ENCODE data around the gene NGF.

NGF gene

DNA sequence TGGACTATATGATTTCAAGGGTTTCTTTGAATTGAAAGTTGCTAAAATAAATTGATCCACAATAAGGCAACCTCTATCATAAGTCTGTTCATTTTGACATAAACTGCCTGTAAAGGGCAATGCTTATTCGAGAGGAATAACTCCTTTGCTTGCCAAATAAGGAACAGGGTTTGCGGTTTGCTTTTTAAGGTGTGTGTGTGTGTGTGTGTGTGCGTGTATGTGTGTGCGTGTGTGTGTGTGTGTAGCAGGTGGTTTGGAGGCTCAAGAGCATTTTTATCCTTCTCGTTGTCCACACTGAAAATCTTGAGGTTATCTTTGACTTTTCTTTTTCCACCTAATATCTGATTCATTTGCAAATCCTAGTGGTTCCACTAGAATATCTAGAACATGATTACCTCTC, 13.1 kb upstream of the NGF start:
- no peak overlapping the region for H3K4me3 ChIP-seq (replicated peaks; ENCODE audit: low read depth, low read length)
- no peak for DNase-seq (ENCODE audit: extremely low read depth, low read depth)
- TF ChIP-seq, protein P1, sequence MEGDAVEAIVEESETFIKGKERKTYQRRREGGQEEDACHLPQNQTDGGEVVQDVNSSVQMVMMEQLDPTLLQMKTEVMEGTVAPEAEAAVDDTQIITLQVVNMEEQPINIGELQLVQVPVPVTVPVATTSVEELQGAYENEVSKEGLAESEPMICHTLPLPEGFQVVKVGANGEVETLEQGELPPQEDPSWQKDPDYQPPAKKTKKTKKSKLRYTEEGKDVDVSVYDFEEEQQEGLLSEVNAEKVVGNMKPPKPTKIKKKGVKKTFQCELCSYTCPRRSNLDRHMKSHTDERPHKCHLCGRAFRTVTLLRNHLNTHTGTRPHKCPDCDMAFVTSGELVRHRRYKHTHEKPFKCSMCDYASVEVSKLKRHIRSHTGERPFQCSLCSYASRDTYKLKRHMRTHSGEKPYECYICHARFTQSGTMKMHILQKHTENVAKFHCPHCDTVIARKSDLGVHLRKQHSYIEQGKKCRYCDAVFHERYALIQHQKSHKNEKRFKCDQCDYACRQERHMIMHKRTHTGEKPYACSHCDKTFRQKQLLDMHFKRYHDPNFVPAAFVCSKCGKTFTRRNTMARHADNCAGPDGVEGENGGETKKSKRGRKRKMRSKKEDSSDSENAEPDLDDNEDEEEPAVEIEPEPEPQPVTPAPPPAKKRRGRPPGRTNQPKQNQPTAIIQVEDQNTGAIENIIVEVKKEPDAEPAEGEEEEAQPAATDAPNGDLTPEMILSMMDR (IDR thresholded peaks at IDR 0.05; ENCODE audit: low read depth, low read length, missing control alignments): no peak

DNA sequence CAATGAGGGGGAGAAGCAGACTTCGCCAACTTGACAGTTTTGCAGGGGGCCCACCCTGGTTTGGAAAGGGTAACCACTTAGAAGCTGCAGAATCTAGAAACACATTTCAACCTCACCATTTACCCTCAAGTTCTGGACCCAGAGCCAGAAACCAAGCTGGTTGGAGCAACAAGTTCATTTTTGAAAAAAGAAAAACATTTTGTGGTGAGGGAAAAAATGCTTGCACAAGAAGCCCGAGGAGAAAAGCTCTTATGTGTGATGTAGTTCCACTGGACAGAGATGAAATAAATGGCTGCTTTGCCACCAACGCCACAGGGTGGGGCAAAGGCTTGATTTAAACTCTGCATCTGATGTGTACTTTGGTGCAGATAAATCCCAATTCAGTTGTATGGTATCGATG, 10.6 kb upstream of the NGF start:
- no peak overlapping the region for H3K4me3 ChIP-seq (replicated peaks; ENCODE audit: low read depth, low read length)
- TF ChIP-seq, protein P1 (IDR thresholded peaks at IDR 0.05; ENCODE audit: low read depth, low read length, missing control alignments): no peak

DNA sequence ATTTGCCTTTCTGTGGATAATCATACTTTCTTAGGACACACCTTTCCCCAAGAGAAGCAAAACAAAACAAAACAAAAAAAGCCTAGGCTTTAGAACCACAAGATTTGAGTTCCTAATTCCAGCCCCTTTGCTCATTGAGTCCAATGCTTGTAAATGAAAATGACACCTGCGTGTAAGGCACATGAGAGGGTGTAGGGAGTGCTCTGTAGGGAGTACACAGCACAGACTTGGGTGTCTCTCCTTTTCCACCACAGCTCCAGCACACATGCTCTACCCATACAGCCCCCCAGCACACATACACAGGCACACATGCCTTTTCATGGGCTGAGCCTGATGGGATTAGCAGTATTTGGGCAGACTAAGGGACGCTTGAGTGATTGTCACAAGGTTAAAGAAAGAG, 9.2 kb upstream of the NGF start:
- no peak overlapping the region for H3K4me3 ChIP-seq (replicated peaks; ENCODE audit: low read depth, low read length)
- TF ChIP-seq, protein P1 (IDR thresholded peaks at IDR 0.05; ENCODE audit: low read depth, low read length, missing control alignments): no peak

More for the DNA sequence above, 10.6 kb upstream of the NGF start:
- DNase-seq (ENCODE audit: extremely low read depth, low read depth): no peak

DNA sequence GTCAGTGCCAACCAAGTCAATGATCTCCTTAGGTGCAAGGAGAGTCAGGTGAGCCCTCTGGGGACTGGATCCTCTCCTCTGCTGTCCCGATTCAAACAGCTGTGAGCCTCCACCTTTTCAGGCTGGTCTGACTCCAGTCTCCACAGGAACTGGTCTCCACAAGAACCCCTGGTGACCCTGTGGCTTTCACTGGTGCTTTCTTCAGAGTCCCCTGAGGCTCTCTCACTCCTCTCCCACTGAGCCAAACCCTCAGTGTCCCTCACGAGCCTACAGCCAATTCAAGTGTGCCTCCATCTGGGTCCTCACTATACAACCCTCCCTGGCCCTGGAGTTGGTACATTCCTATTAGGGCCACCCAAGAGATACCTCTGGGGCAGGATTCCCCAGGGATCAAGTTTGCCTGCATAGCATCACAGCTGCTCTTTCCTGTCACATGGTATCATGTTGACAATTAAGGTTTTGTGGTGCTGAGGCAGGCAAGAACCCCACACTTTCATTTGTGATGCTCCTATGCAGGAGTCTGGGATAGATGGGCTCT, 5.2 kb upstream of the NGF start:
- DNase-seq (ENCODE audit: extremely low read depth, low read depth): no peak
- TF ChIP-seq, protein P1 (IDR thresholded peaks at IDR 0.05; ENCODE audit: low read depth, low read length, missing control alignments): no peak
- H3K4me3 ChIP-seq (replicated peaks; ENCODE audit: low read depth, low read length): no peak overlapping the region

More for the DNA sequence above, 9.2 kb upstream of the NGF start:
- no peak for DNase-seq (ENCODE audit: extremely low read depth, low read depth)

DNA sequence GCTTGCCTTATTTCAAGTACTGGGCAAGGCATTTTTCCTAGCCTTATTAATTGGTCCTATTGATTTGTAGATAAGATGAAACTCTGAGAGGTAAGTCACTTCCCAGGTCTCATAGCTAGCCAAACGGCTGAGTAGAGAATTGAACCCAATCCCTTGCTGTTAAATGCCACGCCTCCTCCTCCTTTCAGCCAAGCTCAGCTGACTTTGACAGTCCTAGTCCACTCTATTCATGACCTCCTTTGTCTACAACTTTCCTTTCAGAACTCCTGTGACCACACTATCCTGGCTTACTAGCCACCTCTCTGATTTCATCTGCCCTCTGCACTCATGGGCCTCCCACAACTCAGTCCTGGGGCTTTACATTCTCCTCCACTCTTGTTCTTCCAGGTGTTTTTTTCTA, 3.9 kb upstream of the NGF start:
- TF ChIP-seq, protein P1 (IDR thresholded peaks at IDR 0.05; ENCODE audit: low read depth, low read length, missing control alignments): no peak
- no peak overlapping the region for H3K4me3 ChIP-seq (replicated peaks; ENCODE audit: low read depth, low read length)
- no peak for DNase-seq (ENCODE audit: extremely low read depth, low read depth)

DNA sequence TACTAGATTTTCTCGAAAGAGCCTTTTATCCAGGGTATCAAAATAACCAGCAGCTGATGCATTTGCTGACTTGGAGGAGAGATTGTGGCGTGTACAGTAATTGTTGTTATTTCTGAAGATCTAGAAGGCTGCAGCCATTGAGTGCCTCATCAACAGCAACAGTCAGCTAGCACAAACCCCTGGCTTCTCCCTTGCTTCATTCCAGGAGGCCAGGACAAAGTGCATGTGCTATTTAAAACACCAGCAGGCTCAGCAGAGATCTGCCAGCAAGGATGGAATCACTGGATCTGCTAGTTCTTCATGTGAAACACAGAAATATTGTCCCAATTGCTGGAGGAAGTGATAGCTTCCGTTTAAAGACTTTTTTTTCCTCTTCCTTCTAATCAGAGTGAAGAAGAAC, 2.8 kb upstream of the NGF start:
- H3K4me3 ChIP-seq (replicated peaks; ENCODE audit: low read depth, low read length): no peak overlapping the region
- DNase-seq (ENCODE audit: extremely low read depth, low read depth): no peak
- TF ChIP-seq, protein P1 (IDR thresholded peaks at IDR 0.05; ENCODE audit: low read depth, low read length, missing control alignments): no peak

GRCh38 chr1:115338457-115338820, 390 bp upstream of the NGF start:
- peak overlapping the region; percentile 87 for H3K4me3 ChIP-seq (replicated peaks; ENCODE audit: low read depth, low read length)
- no peak for DNase-seq (ENCODE audit: extremely low read depth, low read depth)
- TF ChIP-seq, protein P1 (IDR thresholded peaks at IDR 0.05; ENCODE audit: low read depth, low read length, missing control alignments): no peak

Measured in HFF-Myc (cell line).